Caco-2 (cell line): ENCODE data around the gene ILDR2. TPM values are rescaled to one million over a fixed set of nuclear protein-coding genes. Genes with fewer than 3 reads are reported as not detected.

ENCODE experiments used
- BruUV-seq: library from RNA; stranded (reverse); fragments of 400-500 nt; replicated peaks from 2 replicates; lab custom pipeline; 2021; lab: Mats Ljungman, UMichigan
- CTCF ChIA-PET: fragments of 300-600 bp; sonication (Branson Sonifier 250); formaldehyde crosslinking; loops from one replicate; lab custom pipeline; 2022; ENCODE audit warnings: antibody characterized with exemption; lab: Charles Lee
- POLR2A ChIA-PET: fragments of 300-600 bp; sonication (Branson Sonifier 250); formaldehyde crosslinking; loops from one replicate; lab custom pipeline; 2022; ENCODE audit warnings: antibody characterized with exemption; lab: Charles Lee
- DNase-seq, 2 experiments: peaks; one replicate each; pipeline versions ENCODE4 v3.0.0 to v3.0.0-alpha.2; 2020 to 2022
- H3K27me3 ChIP-seq: replicated peaks from 2 replicates; pipeline ENCODE4 v1.6.0; 2011; ENCODE audit warnings: low read length; ENCODE audit not compliant: control insufficient read depth, insufficient read depth
- H3K36me3 ChIP-seq: 2 replicates; pipeline ENCODE4 v1.5.1; 2011; ENCODE audit warnings: low read length; ENCODE audit not compliant: control insufficient read depth, insufficient read depth
- H3K4me1 ChIP-seq: fragments of 250-450 bp; sonication (Bioruptor Pico); 2 replicates; pipeline ENCODE4 v1.5.1; 2020; ENCODE audit warnings: mild to moderate bottlenecking
- H3K4me3 ChIP-seq: 2 replicates; pipeline ENCODE4 v1.5.1; 2011; ENCODE audit warnings: low read depth, mild to moderate bottlenecking, control low read depth, low read length
- H3K9me3 ChIP-seq: fragments of 250-450 bp; sonication (Bioruptor Pico); 2 replicates; pipeline ENCODE4 v1.5.1; 2020; ENCODE audit warnings: mild to moderate bottlenecking, moderate library complexity
- H3K27ac Mint-ChIP-seq: one replicate; pipeline ENCODE4 v1.8.0; 2022; ENCODE audit warnings: mixed read lengths; ENCODE audit not compliant: unreplicated experiment
- H3K27me3 Mint-ChIP-seq: one replicate; pipeline ENCODE4 v1.8.0; 2022; ENCODE audit warnings: mixed read lengths; ENCODE audit not compliant: insufficient read depth, unreplicated experiment
- H3K36me3 Mint-ChIP-seq: one replicate; pipeline ENCODE4 v1.8.0; 2022; ENCODE audit warnings: mild to moderate bottlenecking, mixed read lengths; ENCODE audit not compliant: insufficient read depth, unreplicated experiment
- H3K4me1 Mint-ChIP-seq: one replicate; pipeline ENCODE4 v1.8.0; 2022; ENCODE audit warnings: low read depth, mixed read lengths; ENCODE audit not compliant: unreplicated experiment
- H3K4me3 Mint-ChIP-seq: one replicate; pipeline ENCODE4 v1.8.0; 2022; ENCODE audit warnings: mild to moderate bottlenecking, moderate library complexity, mixed read lengths; ENCODE audit not compliant: unreplicated experiment
- H3K9me3 Mint-ChIP-seq: one replicate; pipeline ENCODE4 v1.8.0; 2022; ENCODE audit warnings: mixed read lengths; ENCODE audit not compliant: unreplicated experiment
- CTCF ChIP-seq, 2 experiments: fragments of 200-600 bp in 1 of 2; IDR thresholded peaks; 1 replicate in 1 of 2; 2 replicates in 1 of 2; pipeline versions ENCODE4 v1.5.1 to v1.8.0; 2011 to 2022; ENCODE audit warnings: antibody characterized with exemption in 1 of 2, control low read depth in 1 of 2, inconsistent platforms in 1 of 2, low read depth in 1 of 2, low read length in 1 of 2, mild to moderate bottlenecking in 1 of 2, moderate library complexity in 1 of 2; ENCODE audit not compliant: insufficient read depth in 1 of 2, severe bottlenecking in 1 of 2, unreplicated experiment in 1 of 2
- intact Hi-C: fragments of 100-400 bp; cut with micrococcal nuclease; formaldehyde crosslinking; loops from one replicate; pipeline ENCODE4 v1.10.0; 2022; ENCODE audit not compliant: unreplicated experiment
- total RNA-seq: library from RNA; stranded (reverse); gene quantifications from 2 replicates; pipeline ENCODE4 v1.2.3, GENCODE V29; 2022

Gene ILDR2
- total RNA-seq, 1 experiment from 2014 or later, result 0.98 TPM

GRCh38 chr1:166900987-166901386 is 74.4 kb downstream of the ILDR2 start:
- ChIA-PET CTCF (no interaction called here), POLR2A (no interaction called here)
- Histone ChIP-seq H3K9me3 (peaks cover 11% of the 10 kb centered on the region), H3K4me3 (no peak overlapping the region), H3K36me3 (no peaks in the 10 kb centered on the region), H3K27me3 (no peaks in the 10 kb centered on the region), H3K4me1 (no peaks in the 10 kb centered on the region)
- intact Hi-C loops, result loop anchor here (5.0 kb wide), 1 partner anchor 536 kb away; no protein-coding TSS in a partner anchor
- no peak overlapping the region for H3K4me3 Mint-ChIP-seq
- no peak for DNase-seq
- H3K36me3 Mint-ChIP-seq, result peaks cover 4% of the 10 kb centered on the region
- peaks cover 4% of the 10 kb centered on the region for H3K27me3 Mint-ChIP-seq
- H3K4me1 Mint-ChIP-seq, result no peaks in the 10 kb centered on the region
- BruUV-seq, result no TSS peak
- peaks cover 17% of the 10 kb centered on the region for H3K9me3 Mint-ChIP-seq
- H3K27ac Mint-ChIP-seq, result no peak overlapping the region
- TF ChIP-seq CTCF (IDR thresholded peaks at IDR 0.05; ENCODE audit: insufficient read depth in 1 of 2, low read depth in 1 of 2, low read length in 1 of 2, severe bottlenecking in 1 of 2, unreplicated experiment in 1 of 2), result no peak

DNA sequence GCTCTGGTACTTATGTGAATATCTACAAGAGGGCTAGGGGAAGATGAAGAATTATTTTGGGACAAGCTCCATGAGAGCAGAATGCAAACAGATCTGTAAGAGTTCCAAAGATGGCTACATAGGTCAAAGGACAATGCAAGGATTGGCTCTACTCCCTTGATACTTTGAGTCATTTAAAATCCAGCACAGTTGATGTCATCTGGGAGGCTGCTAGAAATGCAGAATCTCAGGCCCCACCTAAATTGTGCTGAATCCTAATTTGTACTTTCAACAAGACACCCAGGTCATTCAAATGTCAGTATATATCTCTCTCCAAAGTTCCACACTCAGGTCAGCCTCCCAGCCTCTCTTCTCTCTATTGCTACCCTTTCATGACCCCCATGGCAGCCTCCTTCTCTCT is 75.6 kb downstream of the ILDR2 start:
- peaks cover 11% of the 10 kb centered on the region for H3K9me3 ChIP-seq
- no peaks in the 10 kb centered on the region for H3K36me3 ChIP-seq
- CTCF ChIA-PET, result no interaction called here
- BruUV-seq, result no TSS peak
- Mint-ChIP-seq H3K4me1 (no peaks in the 10 kb centered on the region), H3K4me3 (no peak overlapping the region), H3K27ac (no peak overlapping the region), H3K27me3 (peaks cover 6% of the 10 kb centered on the region), H3K36me3 (peaks cover 6% of the 10 kb centered on the region), H3K9me3 (peaks cover 21% of the 10 kb centered on the region)
- intact Hi-C loops, result loop anchor here (5.0 kb wide), 1 partner anchor 538 kb away; no protein-coding TSS in a partner anchor
- no peak overlapping the region for H3K4me3 ChIP-seq
- H3K27me3 ChIP-seq, result no peaks in the 10 kb centered on the region
- no peaks in the 10 kb centered on the region for H3K4me1 ChIP-seq
- POLR2A ChIA-PET, result no interaction called here
- no peak for TF ChIP-seq CTCF (IDR thresholded peaks at IDR 0.05; ENCODE audit: insufficient read depth in 1 of 2, low read depth in 1 of 2, low read length in 1 of 2, severe bottlenecking in 1 of 2, unreplicated experiment in 1 of 2)
- no peak for DNase-seq

DNA sequence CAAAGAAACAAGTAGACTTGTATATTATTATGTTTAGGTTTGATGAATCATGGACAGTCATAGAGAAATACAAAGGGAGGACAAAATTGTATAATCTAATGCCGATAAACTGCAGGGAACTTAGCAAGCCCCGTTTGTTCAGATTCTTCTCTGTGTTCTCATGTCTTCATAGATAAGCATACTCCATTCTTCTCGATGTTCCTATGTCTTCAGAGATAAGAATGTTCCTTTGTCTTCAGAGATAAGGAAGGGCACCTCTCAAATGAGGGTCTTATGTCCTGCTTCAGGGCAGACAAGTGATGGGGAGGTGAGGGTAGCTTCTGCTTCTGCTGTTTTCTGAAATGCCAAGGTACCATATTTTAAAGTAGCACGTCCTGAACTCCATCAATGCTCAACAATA is 79.6 kb downstream of the ILDR2 start:
- POLR2A ChIA-PET, result no interaction called here
- peaks cover 21% of the 10 kb centered on the region for H3K9me3 Mint-ChIP-seq
- no peak for DNase-seq
- Histone ChIP-seq H3K9me3 (peaks cover 11% of the 10 kb centered on the region), H3K36me3 (no peaks in the 10 kb centered on the region), H3K27me3 (no peaks in the 10 kb centered on the region; the same call in 1 of the 2 replicates), H3K4me3 (no peak overlapping the region), H3K4me1 (no peaks in the 10 kb centered on the region)
- CTCF ChIA-PET, result no interaction called here
- H3K4me1 Mint-ChIP-seq, result no peaks in the 10 kb centered on the region
- H3K36me3 Mint-ChIP-seq, result peaks cover 6% of the 10 kb centered on the region
- intact Hi-C loops, result no loop called here
- no TSS peak for BruUV-seq
- H3K27ac Mint-ChIP-seq, result no peak overlapping the region
- H3K27me3 Mint-ChIP-seq, result peaks cover 13% of the 10 kb centered on the region
- no peak for TF ChIP-seq CTCF (IDR thresholded peaks at IDR 0.05; ENCODE audit: insufficient read depth in 1 of 2, low read depth in 1 of 2, low read length in 1 of 2, severe bottlenecking in 1 of 2, unreplicated experiment in 1 of 2)
- H3K4me3 Mint-ChIP-seq, result no peak overlapping the region
